ENCODE measurements around the gene MMAB. TPM values are rescaled to one million over a fixed set of nuclear protein-coding genes. Genes with fewer than 3 reads are reported as not detected.
A peak's percentile ranks its signal among the peaks of the same experiment; 100 is the strongest.

MMAB gene
- total and polyA plus RNA-seq, 2 experiments from 2014 or later: 89.4 to 174 TPM

GRCh38 chr12:109571773-109572505, 1.4 kb downstream of the MMAB start:
- no peak overlapping the region for H3K27ac ChIP-seq
- no peaks in the 10 kb centered on the region for H3K27me3 ChIP-seq
- H3K4me1 ChIP-seq (ENCODE audit: low read depth): peaks cover 11% of the 10 kb centered on the region
- H3K36me3 ChIP-seq: peaks cover 27% of the 10 kb centered on the region
- H3K9me3 ChIP-seq (ENCODE audit: low read depth): no peaks in the 10 kb centered on the region
- H3K4me3 ChIP-seq: peak overlapping the region; percentile 38
- TF ChIP-seq CTCF (IDR thresholded peaks at IDR 0.05; ENCODE audit: low read depth, low read length): no peak
- no peak for DNase-seq (ENCODE audit: low read depth in 1 of 2, low spot score in 1 of 2)

GRCh38 chr12:109568486-109568885, 4.8 kb downstream of the MMAB start:
- Histone ChIP-seq H3K4me1 (ENCODE audit: low read depth) (peaks cover 4% of the 10 kb centered on the region), H3K4me3 (no peak overlapping the region), H3K27ac (no peak overlapping the region), H3K36me3 (peaks cover 22% of the 10 kb centered on the region), H3K27me3 (no peaks in the 10 kb centered on the region), H3K9me3 (ENCODE audit: low read depth) (no peaks in the 10 kb centered on the region)
- DNase-seq (ENCODE audit: low read depth in 1 of 2, low spot score in 1 of 2): no peak
- no peak for TF ChIP-seq CTCF (IDR thresholded peaks at IDR 0.05; ENCODE audit: low read depth, low read length)

- Histone ChIP-seq H3K36me3 (peaks cover 22% of the 10 kb centered on the region), H3K4me1 (ENCODE audit: low read depth) (peaks cover 4% of the 10 kb centered on the region), H3K27ac (no peak overlapping the region), H3K27me3 (no peaks in the 10 kb centered on the region), H3K9me3 (ENCODE audit: low read depth) (no peaks in the 10 kb centered on the region), H3K4me3 (no peak overlapping the region)
- no peak for DNase-seq (ENCODE audit: low read depth in 1 of 2, low spot score in 1 of 2)
- no peak for TF ChIP-seq CTCF (IDR thresholded peaks at IDR 0.05; ENCODE audit: low read depth, low read length)
These were observed 5.3 kb downstream of the MMAB start for GRCh38 chr12:109567967-109568366.

GRCh38 chr12:109567296-109567695, 6.0 kb downstream of the MMAB start:
- no peak for TF ChIP-seq CTCF (IDR thresholded peaks at IDR 0.05; ENCODE audit: low read depth, low read length)
- no peaks in the 10 kb centered on the region for H3K27me3 ChIP-seq
- H3K27ac ChIP-seq: no peak overlapping the region
- no peak for DNase-seq (ENCODE audit: low read depth in 1 of 2, low spot score in 1 of 2)
- H3K4me1 ChIP-seq (ENCODE audit: low read depth): no peaks in the 10 kb centered on the region
- no peaks in the 10 kb centered on the region for H3K9me3 ChIP-seq (ENCODE audit: low read depth)
- peaks cover 22% of the 10 kb centered on the region for H3K36me3 ChIP-seq
- H3K4me3 ChIP-seq: no peak overlapping the region

GRCh38 chr12:109566424-109566823, 6.9 kb downstream of the MMAB start:
- peaks cover 22% of the 10 kb centered on the region for H3K36me3 ChIP-seq
- no peak overlapping the region for H3K27ac ChIP-seq
- DNase-seq (ENCODE audit: low read depth in 1 of 2, low spot score in 1 of 2): no peak
- no peak for TF ChIP-seq CTCF (IDR thresholded peaks at IDR 0.05; ENCODE audit: low read depth, low read length)
- H3K4me3 ChIP-seq: no peak overlapping the region
- no peaks in the 10 kb centered on the region for H3K4me1 ChIP-seq (ENCODE audit: low read depth)
- H3K27me3 ChIP-seq: no peaks in the 10 kb centered on the region
- no peaks in the 10 kb centered on the region for H3K9me3 ChIP-seq (ENCODE audit: low read depth)
